Kidney (tissue), 22 donors: ENCODE data around the gene SLC4A8. TPM values are rescaled to one million over a fixed set of nuclear protein-coding genes. Genes with fewer than 3 reads are reported as not detected.

Experiments used
- DNase-seq, 5 donors: peaks; one replicate each; pipeline ENCODE4 v3.0.0-alpha.2; 2013 to 2020
- FAIRE-seq: peaks from 2 replicates; lab custom pipeline; 2012; peaks lifted over from hg19 to GRCh38; lab: Jason Lieb, UNC
- H3K27ac ChIP-seq, 2 donors: one replicate each; pipeline ENCODE4 v1.7.0; 2013; ENCODE audit warnings: low read depth in 2 of 2, low read length in 2 of 2, inconsistent platforms in 1 of 2
- H3K27me3 ChIP-seq: one replicate; pipeline ENCODE4 v1.7.1; 2013; ENCODE audit warnings: low read length, inconsistent platforms; ENCODE audit not compliant: control insufficient read depth, insufficient read depth
- H3K36me3 ChIP-seq, 3 donors: one replicate each; pipeline versions ENCODE4 v1.7.0 to v1.7.1; 2013; ENCODE audit warnings: low read length in 3 of 3, control low read depth in 1 of 3, inconsistent platforms in 1 of 3; ENCODE audit not compliant: insufficient read depth in 3 of 3, control insufficient read depth in 2 of 3
- H3K4me1 ChIP-seq, 3 donors: one replicate each; pipeline versions ENCODE4 v1.7.0 to v1.7.1; 2013; ENCODE audit warnings: low read length in 3 of 3, inconsistent platforms in 1 of 3, low read depth in 1 of 3; ENCODE audit not compliant: control insufficient read depth in 2 of 3, insufficient read depth in 2 of 3
- H3K4me3 ChIP-seq, 3 donors: one replicate each; pipeline versions ENCODE4 v1.7.0 to v1.8.1; 2013; ENCODE audit warnings: low read length in 3 of 3, control low read depth in 1 of 3, inconsistent platforms in 1 of 3
- H3K9ac ChIP-seq, 3 donors: one replicate each; pipeline versions ENCODE4 v1.7.0 to v1.7.1; 2013; ENCODE audit warnings: low read length in 3 of 3, control low read depth in 1 of 3, inconsistent platforms in 1 of 3
- H3K9me3 ChIP-seq, 3 donors: one replicate each; pipeline versions ENCODE4 v1.7.0 to v1.7.1; 2013; ENCODE audit warnings: low read length in 3 of 3, control low read depth in 1 of 3, inconsistent platforms in 1 of 3; ENCODE audit not compliant: control insufficient read depth in 2 of 3, insufficient read depth in 1 of 3
- intact Hi-C: fragments of 100-400 bp; cut with DNase I; formaldehyde crosslinking; loops from one replicate; pipeline ENCODE4 v1.11.1; 2022
- long read RNA-seq, 10 donors: library from polyadenylated mRNA in 1 of 10; unstranded in 1 of 10; transcript quantifications; one replicate each; pipeline ENCODE4 v2.0.0 and lab custom pipeline, GENCODE V29; 2021 to 2026
- polyA plus RNA-seq: library from polyadenylated mRNA; stranded (reverse); fragments of 350-450 nt; fragmentation: Illumina TruSeq; extraction: RNeasy Lipid Tissue Mini Kit (QIAGEN cat#74804); gene quantifications from one replicate; pipeline ENCODE4 v1.2.3, GENCODE V29; 2014; ENCODE audit warnings: low read depth, low replicate concordance; ENCODE audit not compliant: insufficient read depth
- total RNA-seq: library from RNA; stranded (reverse); fragmentation: NEBNext Ultra II Directional; extraction: Animal tissue kit (Norgen Biotek cat#: 25700); gene quantifications from one replicate; pipeline ENCODE4 v1.2.1, GENCODE V29; 2021
- TF ChIP-seq, protein P1 (sequence below): IDR thresholded peaks from 3 replicates; pipeline ENCODE4 v1.5.1; 2012; ENCODE audit warnings: mild to moderate bottlenecking, moderate library complexity, borderline replicate concordance; ENCODE audit not compliant: insufficient read depth; ENCODE audit errors: extremely low read depth
- donor health status: control.
- donor health status: control.
- donor health status: control.
- donor health status: control.
- donor health status: control.
- donor health status: DM: yes; HTN: yes; CAD: no.
- donor health status: Normal renal cell carcinoma (clear cell type).

The SLC4A8 gene
- 2.4 TPM for total RNA-seq
- 3.4 TPM for polyA plus RNA-seq
- long read RNA-seq, donor 1: 0 reads
- long read RNA-seq, donor 2: 0 reads
- long read RNA-seq, donor 3, full-length matches to known transcripts: 1 of 1 reads
- long read RNA-seq, donor 3, partial matches to known transcripts: 0 of 1 reads
- long read RNA-seq, donor 3, other reads (novel, unspliced or antisense): 0 of 1 reads
- long read RNA-seq, donor 4, partial matches to known transcripts: 0 of 1 reads
- long read RNA-seq, donor 4, other reads (novel, unspliced or antisense): 0 of 1 reads
- long read RNA-seq, donor 5: 0 reads
- long read RNA-seq, donor 6: 0 reads
- long read RNA-seq, donor 7, partial matches to known transcripts: 1 of 3 reads
- long read RNA-seq, donor 7, other reads (novel, unspliced or antisense): 2 of 3 reads
- long read RNA-seq, donor 8: 0 reads
- long read RNA-seq, donor 9: 0 reads
- long read RNA-seq, donor 10: 0 reads

DNA sequence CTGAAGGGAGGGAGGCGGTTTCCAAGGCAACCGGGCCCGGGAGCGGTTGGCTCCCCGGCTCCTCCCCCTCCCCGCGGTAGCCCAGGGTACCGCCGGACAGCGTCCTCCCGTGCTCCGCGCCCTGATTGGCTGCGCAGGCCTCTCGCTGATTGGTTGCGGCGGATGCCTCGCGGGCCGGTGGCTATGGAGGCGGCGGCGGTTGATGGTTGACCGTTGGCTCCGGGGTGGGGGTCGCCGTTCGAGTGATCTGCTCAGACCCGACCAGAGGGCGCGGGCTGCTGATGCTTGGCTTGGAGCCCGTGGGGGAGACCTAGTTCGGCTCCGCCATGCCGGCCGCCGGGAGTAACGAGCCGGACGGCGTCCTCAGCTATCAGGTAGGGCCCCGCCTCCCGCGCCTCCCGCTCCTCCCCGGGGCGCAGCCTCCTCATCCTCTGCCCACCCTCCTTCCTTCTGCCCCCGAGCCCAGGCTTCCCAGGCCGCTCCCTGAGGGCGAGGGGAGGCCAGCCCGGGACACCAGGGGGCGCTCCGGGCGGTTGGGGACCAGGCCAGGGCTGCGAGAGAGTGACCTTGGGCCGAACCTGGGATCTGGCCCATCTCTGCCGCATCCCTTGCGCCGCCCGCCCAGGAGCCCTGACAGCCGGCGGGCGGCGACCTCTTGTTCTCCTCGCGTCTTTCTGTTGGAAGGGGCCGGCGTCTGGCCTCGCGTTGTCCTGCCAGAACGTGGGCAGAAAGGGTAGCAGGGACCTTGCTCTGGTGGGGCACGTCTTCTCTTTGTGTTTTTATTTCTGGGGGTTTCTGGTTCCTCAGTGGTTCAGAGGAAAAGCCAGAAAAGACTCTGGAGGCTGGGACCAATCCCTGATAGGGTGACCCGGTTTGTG, at the start of gene SLC4A8:
Gene SLC4A8, plus strand, starts transcription at position 170 of the 878 bp plus-strand sequence. Its CDS starts 157 bp downstream, at position 327.
- peak; percentile 94 to 98 (median 97) for DNase-seq
- H3K4me3 ChIP-seq: peak within 1 kb of the TSS; percentile 29 to 39 (median 35)
- H3K27me3 ChIP-seq: no peaks in the 10 kb centered on the region
- H3K36me3 ChIP-seq: no peaks in the 10 kb centered on the region
- H3K4me1 ChIP-seq: peaks cover 0 to 4% (median 0%) of the 10 kb centered on the region in 3 donors
- no peak within 1 kb of the TSS for H3K9ac ChIP-seq
- FAIRE-seq: no peak
- H3K27ac ChIP-seq: no peak within 1 kb of the TSS
- TF ChIP-seq, protein P1, sequence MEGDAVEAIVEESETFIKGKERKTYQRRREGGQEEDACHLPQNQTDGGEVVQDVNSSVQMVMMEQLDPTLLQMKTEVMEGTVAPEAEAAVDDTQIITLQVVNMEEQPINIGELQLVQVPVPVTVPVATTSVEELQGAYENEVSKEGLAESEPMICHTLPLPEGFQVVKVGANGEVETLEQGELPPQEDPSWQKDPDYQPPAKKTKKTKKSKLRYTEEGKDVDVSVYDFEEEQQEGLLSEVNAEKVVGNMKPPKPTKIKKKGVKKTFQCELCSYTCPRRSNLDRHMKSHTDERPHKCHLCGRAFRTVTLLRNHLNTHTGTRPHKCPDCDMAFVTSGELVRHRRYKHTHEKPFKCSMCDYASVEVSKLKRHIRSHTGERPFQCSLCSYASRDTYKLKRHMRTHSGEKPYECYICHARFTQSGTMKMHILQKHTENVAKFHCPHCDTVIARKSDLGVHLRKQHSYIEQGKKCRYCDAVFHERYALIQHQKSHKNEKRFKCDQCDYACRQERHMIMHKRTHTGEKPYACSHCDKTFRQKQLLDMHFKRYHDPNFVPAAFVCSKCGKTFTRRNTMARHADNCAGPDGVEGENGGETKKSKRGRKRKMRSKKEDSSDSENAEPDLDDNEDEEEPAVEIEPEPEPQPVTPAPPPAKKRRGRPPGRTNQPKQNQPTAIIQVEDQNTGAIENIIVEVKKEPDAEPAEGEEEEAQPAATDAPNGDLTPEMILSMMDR: peak; percentile 63
- intact Hi-C loops: loop anchor here (10.0 kb wide), 1 partner anchor 110 kb away; no protein-coding TSS in a partner anchor
- H3K9me3 ChIP-seq: no peaks in the 10 kb centered on the region

DNA sequence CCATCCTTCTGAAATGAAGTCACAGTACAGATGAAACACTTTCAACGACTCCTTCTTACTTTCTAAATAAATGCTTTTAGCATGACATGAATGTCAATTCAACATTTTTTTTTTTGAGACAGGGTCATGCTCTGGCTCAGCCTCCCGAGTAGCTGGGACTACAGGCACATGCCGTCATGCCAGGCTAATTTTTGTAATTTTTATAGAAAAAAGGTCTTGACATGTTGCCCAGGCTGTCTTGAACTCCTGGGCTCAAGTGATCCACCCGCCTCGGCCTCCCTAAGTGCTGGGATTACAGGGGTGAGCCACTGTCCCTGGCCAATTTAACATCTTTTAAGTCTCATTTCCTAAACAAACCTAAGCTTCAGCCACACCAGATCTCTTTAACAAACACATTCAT, 49.8 kb upstream of the SLC4A8 start:
- intact Hi-C loops: no loop called here
- Histone ChIP-seq H3K4me1 (peaks cover 4 to 13% (median 6%) of the 10 kb centered on the region in 3 donors), H3K36me3 (no peaks in the 10 kb centered on the region), H3K4me3 (no peak overlapping the region), H3K27ac (no peak overlapping the region), H3K27me3 (no peaks in the 10 kb centered on the region), H3K9ac (no peak overlapping the region), H3K9me3 (no peaks in the 10 kb centered on the region)
- no peak for FAIRE-seq
- TF ChIP-seq, protein P1: no peak
- DNase-seq: no peak

DNA sequence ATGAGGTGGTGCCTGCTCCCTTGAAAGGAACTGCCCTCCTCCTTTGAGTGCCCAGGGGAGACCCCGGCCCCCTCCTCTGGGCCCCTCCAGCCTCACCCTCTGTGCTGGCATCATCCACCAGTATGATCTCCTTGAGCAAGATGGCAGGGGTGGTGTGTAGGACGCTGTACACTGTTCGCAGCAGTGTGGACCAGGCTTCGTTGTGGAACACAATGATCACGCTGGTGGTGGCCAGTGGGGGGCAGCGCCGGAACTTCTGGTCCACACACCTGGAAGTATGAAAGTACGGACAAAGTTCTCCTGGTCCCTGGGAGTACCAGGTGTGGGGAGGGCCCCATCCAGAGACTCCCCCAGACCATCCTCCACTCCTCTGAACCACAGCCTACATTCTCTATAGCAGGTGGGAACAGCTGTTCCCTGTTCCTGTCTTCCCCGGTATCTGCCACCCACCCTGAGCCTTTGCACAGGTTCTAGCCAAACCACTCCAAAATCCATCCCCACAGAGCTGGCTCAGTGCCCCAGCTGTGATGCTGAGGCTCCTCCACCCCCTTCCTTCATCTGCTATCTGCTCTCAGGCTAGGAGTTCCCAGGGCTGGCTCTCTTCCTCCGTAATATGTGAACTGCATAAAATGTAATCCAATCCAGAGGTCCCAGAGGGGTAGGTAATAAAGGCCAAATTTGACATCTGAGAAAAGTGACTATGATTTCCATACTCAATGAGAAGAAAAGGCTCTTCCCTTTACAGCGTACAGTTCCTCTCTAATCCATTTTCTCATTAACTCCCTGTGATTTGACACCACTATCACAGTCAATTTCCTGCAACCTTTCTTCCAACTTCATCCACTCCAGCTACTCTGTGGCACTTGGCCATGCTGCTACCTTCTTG, 47.3 kb upstream of the SLC4A8 start:
- H3K27me3 ChIP-seq: no peaks in the 10 kb centered on the region
- no peak overlapping the region for H3K4me3 ChIP-seq
- DNase-seq (peak in 2 of 5 donors; percentile 21 to 48), FAIRE-seq (no peak)
- H3K36me3 ChIP-seq: no peaks in the 10 kb centered on the region
- no peak overlapping the region for H3K9ac ChIP-seq
- intact Hi-C loops: no loop called here
- no peak overlapping the region for H3K27ac ChIP-seq
- TF ChIP-seq, protein P1: no peak
- H3K4me1 ChIP-seq: peaks cover 0 to 9% (median 0%) of the 10 kb centered on the region in 3 donors
- H3K9me3 ChIP-seq: no peaks in the 10 kb centered on the region
